ENCODE data around the gene RNF208. TPM values are rescaled to one million over a fixed set of nuclear protein-coding genes. Genes with fewer than 3 reads are reported as not detected.

The RNF208 gene
- total and polyA plus RNA-seq, 10 of the 15 experiments (the other 5 are each of a cell fraction or from before 2014, with no cell fraction given), result 0.06 to 10.7 (median 0.77) TPM

DNA sequence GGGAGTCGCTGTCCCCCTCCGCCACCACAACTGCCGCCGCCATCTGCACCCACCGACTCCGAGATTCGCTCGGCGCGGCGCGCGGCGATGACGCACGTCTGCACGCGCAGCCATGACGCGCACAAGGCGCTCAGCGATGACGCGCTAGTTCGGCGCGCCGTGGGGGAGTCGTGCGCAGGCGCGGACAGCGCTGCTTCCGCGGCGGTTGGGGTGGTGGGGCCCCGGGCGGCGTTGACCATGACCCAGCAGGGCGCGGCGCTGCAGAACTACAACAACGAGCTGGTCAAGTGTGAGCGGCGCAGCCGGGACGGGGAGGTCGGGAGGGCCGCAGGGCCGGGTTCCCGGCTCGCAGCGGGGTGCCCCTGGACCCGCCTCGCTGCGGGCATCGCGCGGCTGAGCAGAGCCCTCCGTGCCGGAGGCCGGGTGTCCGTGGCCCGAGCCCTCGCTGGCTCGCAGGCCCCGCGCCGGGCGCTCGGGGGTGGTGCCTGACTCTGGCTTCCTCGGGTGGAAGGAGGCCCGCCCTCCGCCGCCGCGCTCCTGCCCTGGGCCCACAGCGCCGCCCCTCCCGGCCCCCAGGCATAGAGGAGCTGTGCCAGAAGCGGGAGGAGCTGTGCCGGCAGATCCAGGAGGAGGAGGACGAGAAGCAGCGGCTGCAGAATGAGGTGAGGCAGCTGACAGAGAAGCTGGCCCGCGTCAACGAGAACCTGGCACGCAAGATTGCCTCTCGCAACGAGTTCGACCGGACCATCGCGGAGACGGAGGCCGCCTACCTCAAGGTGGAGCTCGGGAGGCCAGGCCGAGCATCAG, 33.3 kb downstream of the RNF208 start, which contains the start of the genes ANAPC2 and SSNA1 (continued):
- TF ChIP-seq TCF7 (IDR thresholded peaks at IDR 0.05; ENCODE audit: borderline replicate concordance) (no peak), IKZF2 (IDR thresholded peaks at IDR 0.05) (no peak; a peak in 1 of 4 replicates), MXI1 (IDR thresholded peaks at IDR 0.05; ENCODE audit: low read depth, low read length) (peak; percentile 92), GATAD2B (conservative IDR thresholded peaks at IDR 0.05; ENCODE audit: low read depth) (peak; percentile 97), BRCA1 (IDR thresholded peaks at IDR 0.05; ENCODE audit: low read depth, low read length) (peak; percentile 65), TCF12 (IDR thresholded peaks at IDR 0.05; ENCODE audit: low read depth, low read length) (peak; percentile 78; the same call in 1 of the 2 replicates), ZBED1 (IDR thresholded peaks at IDR 0.05; ENCODE audit: borderline replicate concordance) (no peak), NR2F1 (conservative IDR thresholded peaks at IDR 0.05) (peak; percentile 92), SP1 (IDR thresholded peaks at IDR 0.05; ENCODE audit: low read depth, low read length) (peak; percentile 81), SUPT20H (IDR thresholded peaks at IDR 0.05; ENCODE audit: borderline replicate concordance, control insufficient read depth, low read depth, low read length) (peak; percentile 34; the same call in 1 of the 2 replicates), ZNF217 (IDR thresholded peaks at IDR 0.05) (peak; percentile 71; the same call in 1 of the 2 replicates), RAD51 (IDR thresholded peaks at IDR 0.05) (no peak), CBFB (IDR thresholded peaks at IDR 0.05; ENCODE audit: low read depth) (peak; percentile 21; the same call in 1 of the 2 replicates), BHLHE40 (IDR thresholded peaks at IDR 0.05; ENCODE audit: borderline replicate concordance in 1 of 2, low read depth in 2 of 2, low read length in 1 of 2) (peak; percentile 95 to 98), ATF7 (IDR thresholded peaks at IDR 0.05; ENCODE audit: low read depth) (peak; percentile 66; the same call in 1 of the 2 replicates), RFX5 (IDR thresholded peaks at IDR 0.05; ENCODE audit: low read depth, low read length) (peak; percentile 32; the same call in 1 of the 2 replicates), ZNF207 (IDR thresholded peaks at IDR 0.05; ENCODE audit: borderline replicate concordance) (peak; percentile 93; the same call in 1 of the 2 replicates), RUNX3 (IDR thresholded peaks at IDR 0.05; ENCODE audit: low read length) (peak; percentile 31; the same call in 1 of the 2 replicates), POLR2AphosphoS5 (IDR thresholded peaks at IDR 0.05; ENCODE audit: low read length) (peak; percentile 82; the same call in 1 of the 2 replicates), STAT3 (IDR thresholded peaks at IDR 0.05; ENCODE audit: low read depth, low read length) (no peak), PAX5 (IDR thresholded peaks at IDR 0.05; ENCODE audit: borderline replicate concordance, low read depth, low read length) (peak; percentile 60; the same call in 1 of the 2 replicates), JUNB (IDR thresholded peaks at IDR 0.05) (no peak), CHD2 (IDR thresholded peaks at IDR 0.05; ENCODE audit: borderline replicate concordance, low read depth, low read length) (peak; percentile 84), PAX8 (IDR thresholded peaks at IDR 0.05) (no peak), SIN3A (IDR thresholded peaks at IDR 0.05; ENCODE audit: low read depth, low read length) (peak; percentile 96)
- TF ChIP-seq, protein P1, sequence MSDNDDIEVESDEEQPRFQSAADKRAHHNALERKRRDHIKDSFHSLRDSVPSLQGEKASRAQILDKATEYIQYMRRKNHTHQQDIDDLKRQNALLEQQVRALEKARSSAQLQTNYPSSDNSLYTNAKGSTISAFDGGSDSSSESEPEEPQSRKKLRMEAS (IDR thresholded peaks at IDR 0.05; ENCODE audit: low read depth, low read length), result peak; percentile 94
- TF ChIP-seq, protein P2, sequence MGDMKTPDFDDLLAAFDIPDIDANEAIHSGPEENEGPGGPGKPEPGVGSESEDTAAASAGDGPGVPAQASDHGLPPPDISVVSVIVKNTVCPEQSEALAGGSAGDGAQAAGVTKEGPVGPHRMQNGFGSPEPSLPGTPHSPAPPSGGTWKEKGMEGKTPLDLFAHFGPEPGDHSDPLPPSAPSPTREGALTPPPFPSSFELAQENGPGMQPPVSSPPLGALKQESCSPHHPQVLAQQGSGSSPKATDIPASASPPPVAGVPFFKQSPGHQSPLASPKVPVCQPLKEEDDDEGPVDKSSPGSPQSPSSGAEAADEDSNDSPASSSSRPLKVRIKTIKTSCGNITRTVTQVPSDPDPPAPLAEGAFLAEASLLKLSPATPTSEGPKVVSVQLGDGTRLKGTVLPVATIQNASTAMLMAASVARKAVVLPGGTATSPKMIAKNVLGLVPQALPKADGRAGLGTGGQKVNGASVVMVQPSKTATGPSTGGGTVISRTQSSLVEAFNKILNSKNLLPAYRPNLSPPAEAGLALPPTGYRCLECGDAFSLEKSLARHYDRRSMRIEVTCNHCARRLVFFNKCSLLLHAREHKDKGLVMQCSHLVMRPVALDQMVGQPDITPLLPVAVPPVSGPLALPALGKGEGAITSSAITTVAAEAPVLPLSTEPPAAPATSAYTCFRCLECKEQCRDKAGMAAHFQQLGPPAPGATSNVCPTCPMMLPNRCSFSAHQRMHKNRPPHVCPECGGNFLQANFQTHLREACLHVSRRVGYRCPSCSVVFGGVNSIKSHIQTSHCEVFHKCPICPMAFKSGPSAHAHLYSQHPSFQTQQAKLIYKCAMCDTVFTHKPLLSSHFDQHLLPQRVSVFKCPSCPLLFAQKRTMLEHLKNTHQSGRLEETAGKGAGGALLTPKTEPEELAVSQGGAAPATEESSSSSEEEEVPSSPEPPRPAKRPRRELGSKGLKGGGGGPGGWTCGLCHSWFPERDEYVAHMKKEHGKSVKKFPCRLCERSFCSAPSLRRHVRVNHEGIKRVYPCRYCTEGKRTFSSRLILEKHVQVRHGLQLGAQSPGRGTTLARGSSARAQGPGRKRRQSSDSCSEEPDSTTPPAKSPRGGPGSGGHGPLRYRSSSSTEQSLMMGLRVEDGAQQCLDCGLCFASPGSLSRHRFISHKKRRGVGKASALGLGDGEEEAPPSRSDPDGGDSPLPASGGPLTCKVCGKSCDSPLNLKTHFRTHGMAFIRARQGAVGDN (IDR thresholded peaks at IDR 0.05), result peak; percentile 85
- TF ChIP-seq, protein P3, sequence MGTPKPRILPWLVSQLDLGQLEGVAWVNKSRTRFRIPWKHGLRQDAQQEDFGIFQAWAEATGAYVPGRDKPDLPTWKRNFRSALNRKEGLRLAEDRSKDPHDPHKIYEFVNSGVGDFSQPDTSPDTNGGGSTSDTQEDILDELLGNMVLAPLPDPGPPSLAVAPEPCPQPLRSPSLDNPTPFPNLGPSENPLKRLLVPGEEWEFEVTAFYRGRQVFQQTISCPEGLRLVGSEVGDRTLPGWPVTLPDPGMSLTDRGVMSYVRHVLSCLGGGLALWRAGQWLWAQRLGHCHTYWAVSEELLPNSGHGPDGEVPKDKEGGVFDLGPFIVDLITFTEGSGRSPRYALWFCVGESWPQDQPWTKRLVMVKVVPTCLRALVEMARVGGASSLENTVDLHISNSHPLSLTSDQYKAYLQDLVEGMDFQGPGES (IDR thresholded peaks at IDR 0.05), result peak; percentile 42; the same call in 1 of the 2 replicates
